ENCODE data around the gene CALML4.
A peak's percentile ranks its signal among the peaks of the same experiment; 100 is the strongest.
"Not testable (repeated sequence)": the region's sequence is repeated elsewhere in the genome, so short reads cannot be mapped to it uniquely, and the experiment has no call there.

The CALML4 gene

DNA sequence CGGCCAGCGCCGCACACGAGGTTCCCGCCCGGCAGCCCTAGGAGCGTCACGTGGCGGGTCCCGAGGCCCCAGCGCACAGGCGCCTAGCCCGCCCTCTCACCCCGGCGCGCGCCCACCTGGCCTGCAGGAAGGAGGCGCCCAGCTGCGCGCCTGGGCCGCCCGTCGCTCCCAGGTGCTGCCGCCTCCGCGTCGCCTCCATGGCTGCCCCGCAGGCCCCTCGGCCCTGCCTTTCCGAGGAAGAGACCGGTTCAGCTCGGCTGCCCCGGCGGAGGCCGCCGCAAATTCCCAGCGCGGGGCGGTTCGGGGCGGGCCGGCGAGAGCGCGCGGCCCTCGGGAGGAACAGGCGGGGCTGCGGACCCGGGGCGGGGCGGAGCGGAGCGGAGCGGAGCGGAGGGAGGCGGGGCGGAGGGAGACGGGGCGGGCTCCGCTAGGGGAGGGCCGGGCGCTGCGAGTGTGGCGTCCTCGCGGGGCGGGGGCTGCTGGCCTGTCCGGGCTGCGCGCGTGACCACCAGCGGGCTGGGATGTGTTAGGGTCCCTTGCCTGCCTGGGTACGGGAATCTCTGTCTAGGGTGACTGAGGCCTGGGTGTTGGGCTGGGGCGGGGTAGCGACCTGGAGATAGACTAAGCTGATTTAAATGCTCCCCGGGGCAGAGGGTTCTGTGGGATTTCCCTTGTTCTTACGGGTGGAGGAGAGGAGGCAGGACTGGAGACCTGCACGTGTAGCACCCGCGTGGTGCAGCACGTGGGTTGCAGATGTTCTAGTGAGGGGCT, 24.4 kb upstream of the CALML4 start, which contains the start of gene CLN6:
Gene CLN6, minus strand, starts transcription at position 343 of the 771 bp plus-strand sequence. Its CDS starts 144 bp downstream, at position 199.
- ATAC-seq (peak; percentile 92), DNase-seq (peak; percentile 84 to 87)
- Mint-ChIP-seq H3K27me3 (no peaks in the 10 kb centered on the region), H3K4me3 (peak within 1 kb of the TSS; percentile 80 to 89), H3K4me1 (peaks cover 59% of the 10 kb centered on the region), H3K27ac (peak within 1 kb of the TSS; percentile 91 to 96), H3K9me3 (no peaks in the 10 kb centered on the region)

DNA sequence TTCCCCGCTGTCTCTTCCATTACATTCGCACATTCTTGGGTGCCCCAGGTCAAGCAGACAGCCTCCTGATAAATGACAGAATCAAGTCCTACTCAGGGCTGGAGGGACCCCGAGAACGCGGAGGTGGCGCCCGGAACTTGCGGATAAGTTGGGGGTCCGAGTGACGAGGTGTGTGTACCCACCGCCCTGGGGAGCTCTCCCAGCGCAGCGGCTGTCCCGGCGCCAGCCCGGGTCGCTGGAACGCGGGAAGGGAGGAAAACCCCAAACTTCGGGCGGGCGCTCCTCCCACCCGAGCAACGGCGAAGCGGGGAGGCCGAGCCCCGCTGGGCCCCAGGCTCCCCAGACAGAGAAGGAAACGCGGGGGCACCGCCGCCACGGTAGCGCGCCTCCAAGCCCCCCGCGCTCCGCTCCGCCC, 23.8 kb upstream of the CALML4 start:
- Mint-ChIP-seq H3K27me3 (no peaks in the 10 kb centered on the region), H3K4me1 (peaks cover 62% of the 10 kb centered on the region), H3K27ac (peak overlapping the region; percentile 91 to 96), H3K9me3 (no peaks in the 10 kb centered on the region), H3K4me3 (peak overlapping the region; percentile 80 to 89)
- ATAC-seq (peak; percentile 6), DNase-seq (no peak)

DNA sequence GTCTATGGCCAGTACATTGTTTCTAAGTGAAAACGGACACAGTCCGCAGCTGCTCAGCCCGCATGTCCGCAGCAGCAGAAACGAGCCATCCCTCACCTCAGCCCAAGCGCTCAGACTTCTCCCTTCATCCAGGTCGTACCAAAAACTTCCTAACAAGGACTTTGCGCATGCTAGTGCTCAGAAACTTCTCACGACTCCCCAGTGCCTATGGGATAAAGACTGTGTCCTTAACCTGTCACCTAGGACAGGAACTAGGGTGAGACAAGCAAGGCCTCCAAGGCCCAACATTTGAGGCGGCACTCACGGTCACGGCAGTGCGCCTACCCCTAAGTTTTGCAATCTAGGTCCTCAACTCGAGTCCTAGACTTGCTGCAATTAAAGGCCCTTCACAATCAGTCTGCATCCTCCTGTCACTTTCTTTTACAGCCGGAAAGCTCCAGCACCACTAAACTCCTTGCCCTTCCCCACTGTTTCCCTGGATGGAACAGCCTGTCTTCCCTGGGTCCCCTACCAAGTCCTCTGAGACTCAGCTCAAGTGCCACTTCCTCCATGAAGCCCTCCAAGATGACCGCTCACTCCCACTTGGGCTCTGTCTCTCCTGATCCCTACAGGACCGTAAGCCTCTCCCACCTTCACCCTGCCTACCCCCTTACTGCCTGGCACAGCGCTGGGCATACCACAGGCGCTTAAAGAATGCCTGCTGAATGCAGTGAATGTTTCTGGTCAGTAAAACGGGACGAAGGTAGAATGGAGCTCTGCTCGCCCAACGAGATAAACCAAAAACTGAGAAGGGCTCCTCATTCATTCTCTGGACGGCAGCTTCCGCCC, 23.2 kb upstream of the CALML4 start:
- peaks cover 62% of the 10 kb centered on the region for H3K4me1 Mint-ChIP-seq
- peak overlapping the region; percentile 80 to 89 for H3K4me3 Mint-ChIP-seq
- DNase-seq (no peak), ATAC-seq (no peak)
- H3K27ac Mint-ChIP-seq: peak overlapping the region; percentile 91 to 96
- H3K27me3 Mint-ChIP-seq: no peaks in the 10 kb centered on the region
- no peaks in the 10 kb centered on the region for H3K9me3 Mint-ChIP-seq

DNA sequence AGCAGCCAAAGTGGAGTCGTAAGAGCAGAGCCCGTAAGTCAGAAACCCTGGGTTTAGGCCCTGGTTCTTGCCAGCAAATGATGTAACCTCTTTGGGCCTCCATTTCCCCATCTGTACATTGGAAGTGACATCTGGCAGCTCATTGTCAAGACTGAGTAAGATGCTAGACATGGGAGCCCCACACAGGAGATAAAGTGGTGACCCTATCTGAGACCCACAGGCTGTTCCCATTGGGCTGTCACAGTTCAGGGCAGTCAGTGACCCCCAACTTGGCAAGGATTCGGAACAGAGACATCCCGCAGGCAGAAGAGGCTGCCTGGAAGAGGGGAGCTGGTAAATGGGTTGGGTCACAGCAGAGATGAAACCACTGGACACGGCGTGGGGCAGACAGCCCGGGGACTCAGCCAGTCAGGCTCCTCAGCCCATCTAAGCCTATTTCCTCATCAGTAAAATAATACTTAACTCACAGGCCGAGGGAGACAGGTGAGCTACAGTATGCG, 22.6 kb upstream of the CALML4 start:
- H3K4me1 Mint-ChIP-seq: peaks cover 62% of the 10 kb centered on the region
- H3K27me3 Mint-ChIP-seq: no peaks in the 10 kb centered on the region
- peak overlapping the region; percentile 80 to 89 for H3K4me3 Mint-ChIP-seq
- H3K9me3 Mint-ChIP-seq: no peaks in the 10 kb centered on the region
- no peak for ATAC-seq
- H3K27ac Mint-ChIP-seq: peak overlapping the region; percentile 6 to 85
- DNase-seq: no peak

DNA sequence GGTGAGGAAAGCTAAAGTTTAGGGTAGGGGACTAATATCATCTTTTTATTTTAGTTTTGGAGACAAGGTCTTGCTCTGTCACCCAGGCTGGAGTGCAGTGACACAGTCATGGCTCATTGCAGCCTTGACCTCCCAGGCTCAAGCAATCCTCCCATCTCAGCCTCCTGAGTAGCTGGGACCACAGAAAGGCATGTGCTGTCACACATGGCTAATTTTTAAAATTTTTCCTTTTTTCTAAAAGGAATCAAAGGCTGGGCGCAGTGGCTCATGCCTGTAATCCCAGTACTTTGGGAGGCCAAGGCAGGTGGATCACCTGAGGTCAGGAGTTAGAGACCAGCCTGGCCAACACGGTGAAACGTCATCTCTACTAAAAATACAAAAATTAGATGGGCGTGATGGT, 20.3 kb upstream of the CALML4 start:
- peak overlapping the region in 1 of 2 donors; percentile 2 for H3K27ac Mint-ChIP-seq

DNA sequence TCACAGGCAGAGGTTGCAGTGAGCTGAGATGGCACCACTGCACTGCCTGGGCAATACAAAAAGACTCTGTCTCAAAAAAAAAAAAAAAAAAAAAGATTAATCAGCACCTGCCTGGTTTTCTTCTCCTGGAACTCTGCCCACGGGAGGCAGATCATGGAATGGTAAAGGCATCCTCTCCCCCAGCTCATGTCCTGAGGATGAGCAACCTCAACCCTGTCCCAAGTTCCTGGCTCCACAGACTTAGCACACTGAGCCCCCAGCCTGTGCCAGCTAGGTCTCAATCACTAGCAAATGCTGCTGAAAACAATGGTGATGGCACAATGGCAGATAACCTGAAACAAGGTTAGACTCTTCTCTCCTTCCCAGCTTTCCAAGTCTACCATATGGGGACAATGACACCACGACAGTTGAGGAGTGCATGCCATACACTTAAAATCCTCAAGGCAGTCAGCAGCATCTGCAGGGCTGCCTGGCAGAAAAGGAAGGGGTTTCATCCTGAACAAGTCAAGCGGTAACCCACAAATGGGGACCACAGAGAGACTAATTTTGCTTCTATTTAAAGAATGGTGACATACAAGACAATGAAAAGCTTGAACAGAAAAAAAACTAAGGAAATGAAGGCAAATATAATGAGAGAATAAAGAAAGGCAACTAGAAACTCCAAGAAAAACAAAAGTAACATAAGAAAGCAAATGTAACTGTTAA, 19.6 kb upstream of the CALML4 start:
- ATAC-seq (no peak), DNase-seq (no peak)
- H3K4me1 Mint-ChIP-seq: peaks cover 41% of the 10 kb centered on the region
- no peaks in the 10 kb centered on the region for H3K9me3 Mint-ChIP-seq
- peak overlapping the region in 1 of 2 donors; percentile 2 for H3K27ac Mint-ChIP-seq
- no peaks in the 10 kb centered on the region for H3K27me3 Mint-ChIP-seq
- peak overlapping the region in 1 of 2 donors; percentile 11 for H3K4me3 Mint-ChIP-seq

More for the DNA sequence above, 20.3 kb upstream of the CALML4 start:
- not testable (repeated sequence) for DNase-seq, H3K27me3 Mint-ChIP-seq, ATAC-seq, H3K9me3 Mint-ChIP-seq
- Mint-ChIP-seq H3K4me1 (peaks cover 48% of the 10 kb centered on the region), H3K4me3 (peak overlapping the region in 1 of 2 donors; percentile 11)

DNA sequence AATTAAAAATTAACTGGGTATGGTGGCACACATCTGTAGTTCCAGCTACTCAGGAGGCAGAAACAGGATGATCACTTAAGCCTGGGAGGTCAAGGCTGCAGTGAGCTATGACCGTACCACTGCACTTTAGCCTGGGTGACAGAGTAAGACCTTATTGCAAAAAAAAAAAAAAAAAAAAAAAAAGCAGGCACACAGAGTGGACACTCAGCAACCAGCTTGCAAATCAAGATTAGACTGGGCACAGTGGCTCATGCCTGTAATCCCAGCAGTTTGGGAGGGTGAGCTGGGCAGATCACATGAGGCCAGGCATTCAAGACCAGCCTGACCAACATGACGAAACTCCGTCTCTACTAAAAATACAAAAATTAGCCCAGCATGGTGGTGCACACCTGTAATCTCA, 19.0 kb upstream of the CALML4 start:
- Mint-ChIP-seq H3K27ac (no peak overlapping the region), H3K27me3 (no peaks in the 10 kb centered on the region), H3K4me1 (peaks cover 40% of the 10 kb centered on the region), H3K9me3 (no peaks in the 10 kb centered on the region), H3K4me3 (no peak overlapping the region)
- DNase-seq (no peak), ATAC-seq (no peak)

DNA sequence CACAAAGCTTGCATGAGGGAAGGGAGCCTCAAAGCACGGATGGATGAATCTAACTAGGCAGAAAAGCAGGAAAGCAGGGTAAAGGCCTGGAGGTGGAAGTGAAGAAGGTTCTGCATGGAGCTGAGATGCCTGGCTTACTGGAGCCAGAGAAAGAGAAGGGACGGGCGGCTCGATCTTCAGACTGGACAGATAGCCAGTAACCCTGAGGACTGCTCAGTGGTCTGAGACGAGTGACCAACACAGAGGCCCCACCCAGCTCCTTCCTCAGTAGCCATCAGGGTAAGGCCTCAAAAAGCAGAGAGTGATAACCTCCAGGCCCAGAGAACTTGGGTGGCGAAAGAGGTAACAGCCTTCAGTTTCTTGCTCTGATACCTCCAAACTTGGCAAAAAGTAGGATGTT, 18.0 kb upstream of the CALML4 start:
- H3K4me1 Mint-ChIP-seq: peaks cover 32% of the 10 kb centered on the region
- no peak for DNase-seq
- no peaks in the 10 kb centered on the region for H3K9me3 Mint-ChIP-seq
- no peak overlapping the region for H3K27ac Mint-ChIP-seq
- no peak overlapping the region for H3K4me3 Mint-ChIP-seq
- no peaks in the 10 kb centered on the region for H3K27me3 Mint-ChIP-seq
- no peak for ATAC-seq

DNA sequence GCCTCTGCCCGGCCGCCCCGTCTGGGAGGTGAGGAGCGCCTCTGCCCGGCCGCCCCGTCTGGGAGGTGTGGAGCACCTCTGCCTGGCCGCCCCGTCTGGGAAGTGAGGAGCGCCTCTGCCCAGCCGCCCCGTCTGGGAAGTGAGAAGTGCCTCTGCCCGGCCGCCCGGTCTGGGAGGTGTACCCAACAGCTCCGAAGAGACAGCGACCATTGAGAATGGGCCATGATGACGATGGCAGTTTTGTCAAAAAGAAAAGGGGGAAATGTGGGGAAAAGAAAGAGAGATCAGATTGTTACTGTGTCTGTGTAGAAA, 17.3 kb upstream of the CALML4 start:
- not testable (repeated sequence) for H3K27me3 Mint-ChIP-seq, H3K27ac Mint-ChIP-seq, ATAC-seq, H3K4me3 Mint-ChIP-seq, H3K9me3 Mint-ChIP-seq, DNase-seq
- peaks cover 24% of the 10 kb centered on the region for H3K4me1 Mint-ChIP-seq

DNA sequence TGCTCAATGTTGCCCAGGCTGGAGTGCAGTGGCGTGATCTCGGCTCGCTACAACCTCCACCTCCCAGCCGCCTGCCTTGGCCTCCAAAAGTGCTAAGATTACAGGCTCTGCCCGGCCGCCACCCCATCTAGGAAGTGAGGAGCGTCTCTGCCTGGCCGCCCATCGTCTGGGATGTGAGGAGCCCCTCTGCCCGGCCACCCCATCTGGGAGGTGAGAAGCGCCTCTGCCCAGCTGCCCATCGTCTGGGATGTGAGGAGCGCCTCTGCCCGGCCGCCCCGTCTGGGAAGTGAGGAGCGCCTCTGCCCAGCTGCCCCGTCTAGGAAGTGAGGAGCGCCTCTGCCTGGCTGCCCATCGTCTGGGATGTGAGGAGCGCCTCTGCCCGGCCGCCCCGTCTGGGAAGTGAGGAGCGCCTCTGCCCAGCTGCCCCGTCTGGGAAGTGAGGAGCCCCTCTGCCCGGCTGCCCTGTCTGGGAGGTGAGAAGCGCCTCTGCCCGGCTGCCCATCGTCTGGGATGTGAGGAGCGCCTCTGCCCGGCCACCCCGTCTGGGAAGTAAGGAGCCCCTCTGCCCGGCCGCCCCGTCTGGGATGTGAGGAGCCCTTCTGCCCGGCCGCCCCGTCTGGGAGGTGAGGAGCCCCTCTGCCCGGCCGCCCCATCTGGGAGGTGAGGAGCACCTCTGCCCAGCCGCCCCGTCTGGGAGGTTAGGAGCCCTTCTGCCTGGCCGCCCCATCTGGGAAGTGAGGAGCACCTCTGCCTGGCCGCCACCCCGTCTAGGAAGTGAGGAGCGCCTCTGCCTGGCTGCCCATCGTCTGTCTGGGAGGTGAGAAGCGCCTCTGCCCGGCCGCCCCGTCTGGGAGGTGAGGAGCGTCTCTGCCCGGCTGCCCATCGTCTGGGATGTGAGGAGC, 16.6 kb upstream of the CALML4 start:
- H3K4me3 Mint-ChIP-seq: not testable (repeated sequence)

DNA sequence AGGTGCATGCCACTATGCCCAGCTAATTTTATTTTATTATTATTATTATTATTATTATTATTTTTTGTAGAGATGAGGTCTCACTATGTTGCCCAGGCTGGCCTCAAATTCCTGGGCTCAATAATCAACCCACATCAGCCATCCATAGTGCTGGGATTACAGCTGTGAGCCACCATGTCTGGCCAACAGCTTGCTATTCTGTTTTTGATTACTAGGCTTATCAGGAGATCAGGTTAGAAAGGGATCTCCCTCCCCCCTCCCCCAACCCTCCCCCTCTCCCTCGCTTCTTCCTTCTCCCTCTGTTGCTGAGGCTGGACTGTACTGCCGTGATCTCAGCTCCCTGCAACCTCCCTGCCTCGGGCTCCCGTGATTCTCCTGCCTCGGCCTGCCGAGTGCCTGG, 15.8 kb upstream of the CALML4 start:
- Mint-ChIP-seq H3K4me1 (peaks cover 17% of the 10 kb centered on the region), H3K27me3 (no peaks in the 10 kb centered on the region), H3K9me3 (no peaks in the 10 kb centered on the region), H3K27ac (no peak overlapping the region), H3K4me3 (no peak overlapping the region)
- ATAC-seq (no peak), DNase-seq (no peak)

More for the DNA sequence above, 16.6 kb upstream of the CALML4 start:
- not testable (repeated sequence) for DNase-seq, ATAC-seq, H3K9me3 Mint-ChIP-seq, H3K27me3 Mint-ChIP-seq
- peak overlapping the region in 1 of 2 donors; percentile 63 for H3K27ac Mint-ChIP-seq
- H3K4me1 Mint-ChIP-seq: peaks cover 19% of the 10 kb centered on the region

DNA sequence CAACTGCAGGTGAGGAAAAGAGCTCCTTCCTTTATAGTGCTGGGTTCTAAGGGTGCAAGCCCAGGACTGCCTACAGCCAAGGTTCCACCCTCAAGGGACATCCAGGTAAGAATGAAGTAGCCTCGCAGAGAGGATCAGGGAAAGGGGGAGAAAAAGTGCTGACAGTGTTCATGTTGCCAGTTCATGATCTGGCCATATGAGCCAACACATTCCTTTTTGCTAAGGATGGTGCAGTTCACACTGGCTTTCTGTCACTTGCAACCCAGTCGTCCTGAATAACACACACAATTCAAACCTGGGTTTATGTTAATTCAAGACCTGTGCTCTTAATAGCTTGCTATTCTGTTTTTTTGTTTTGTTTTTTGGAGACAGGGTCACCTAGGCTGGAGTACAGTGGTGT, 15.4 kb upstream of the CALML4 start:
- Mint-ChIP-seq H3K4me1 (peaks cover 12% of the 10 kb centered on the region), H3K27me3 (no peaks in the 10 kb centered on the region), H3K4me3 (no peak overlapping the region), H3K27ac (no peak overlapping the region), H3K9me3 (no peaks in the 10 kb centered on the region)
- ATAC-seq (no peak), DNase-seq (no peak)

DNA sequence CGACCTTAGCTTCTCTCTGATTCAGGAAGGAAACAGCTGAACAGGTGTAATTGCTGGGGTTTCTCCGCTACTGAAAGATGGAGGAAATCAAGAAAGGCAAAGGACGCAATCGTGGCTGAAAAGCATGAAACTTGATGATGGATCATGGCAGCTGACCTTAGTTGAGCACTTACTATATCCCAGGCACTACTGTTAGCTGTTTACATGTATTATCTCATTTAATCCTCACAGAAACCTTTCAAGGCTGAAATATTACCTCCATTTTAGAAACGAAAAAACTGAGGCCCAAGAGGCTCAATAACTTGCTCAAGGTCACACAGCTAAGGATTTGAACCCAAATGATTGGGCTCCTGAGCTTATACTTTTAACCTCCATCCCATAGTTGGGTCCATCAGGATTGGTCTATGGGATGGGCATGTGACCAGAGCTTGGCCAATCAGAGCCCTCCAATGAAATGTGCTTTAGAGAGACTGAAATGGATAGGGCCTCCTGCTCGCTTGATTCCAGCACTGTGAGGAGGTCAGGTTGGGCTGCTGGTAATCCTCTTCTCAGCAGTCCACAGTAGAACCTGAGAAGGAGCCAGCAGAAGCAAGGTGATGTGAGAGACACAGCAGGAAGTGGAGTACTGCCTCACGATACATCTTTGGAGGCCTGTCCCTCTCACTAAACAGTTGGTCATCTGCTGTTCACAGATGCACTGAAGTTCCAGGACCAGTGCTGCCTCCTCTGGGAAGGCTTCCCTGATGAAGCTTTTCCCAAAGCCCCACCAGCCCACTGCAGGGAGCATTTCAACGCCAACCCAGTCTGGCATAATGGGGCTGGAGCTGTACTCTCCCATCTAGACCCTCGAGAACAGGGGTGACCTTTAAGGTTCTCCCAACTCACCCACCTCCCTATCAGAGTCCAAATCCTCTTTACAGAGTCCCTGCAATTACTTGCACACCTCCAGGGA, 14.0 kb upstream of the CALML4 start:
- ATAC-seq: no peak
- DNase-seq: no peak
- H3K9me3 Mint-ChIP-seq: no peaks in the 10 kb centered on the region
- no peak overlapping the region for H3K4me3 Mint-ChIP-seq
- H3K4me1 Mint-ChIP-seq: peaks cover under 1% of the 10 kb centered on the region
- H3K27me3 Mint-ChIP-seq: no peaks in the 10 kb centered on the region
- H3K27ac Mint-ChIP-seq: no peak overlapping the region

DNA sequence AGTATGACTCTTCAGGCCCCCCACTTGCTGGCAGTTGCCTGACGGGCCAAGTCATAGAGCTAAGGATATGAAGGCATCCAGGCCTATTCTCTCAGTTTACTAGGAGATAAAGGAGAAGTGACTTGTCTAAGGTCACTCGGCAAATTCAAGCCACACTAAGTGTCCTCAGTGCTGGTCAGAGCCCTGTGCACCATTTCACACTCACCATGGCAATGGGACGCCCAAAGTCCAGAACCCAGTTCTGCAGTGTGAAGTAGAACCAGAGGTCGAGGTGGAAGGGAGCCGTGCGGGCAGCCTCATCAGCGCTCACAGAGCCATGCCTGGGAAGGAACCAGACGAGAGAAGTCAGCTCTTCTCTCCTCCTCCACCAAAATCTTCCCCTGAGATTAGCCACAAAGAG, 13.2 kb upstream of the CALML4 start:
- DNase-seq (no peak), ATAC-seq (no peak)
- no peaks in the 10 kb centered on the region for H3K9me3 Mint-ChIP-seq
- no peak overlapping the region for H3K4me3 Mint-ChIP-seq
- no peaks in the 10 kb centered on the region for H3K27me3 Mint-ChIP-seq
- H3K27ac Mint-ChIP-seq: no peak overlapping the region
- H3K4me1 Mint-ChIP-seq: peaks cover 5% of the 10 kb centered on the region
